GM12891 (cell line): ENCODE data around the gene RBM41.
"Not testable (repeated sequence)": the region's sequence is repeated elsewhere in the genome, so short reads cannot be mapped to it uniquely, and the experiment has no call there.

Source experiments
- DNase-seq: peaks from one replicate; pipeline ENCODE4 v3.0.0; 2011; ENCODE audit warnings: low spot score; ENCODE audit not compliant: insufficient read length
- FAIRE-seq: peaks from 2 replicates; lab custom pipeline; 2011; peaks lifted over from hg19 to GRCh38; lab: Jason Lieb, UNC
- PAX5 ChIP-seq: IDR thresholded peaks from 2 replicates; pipeline ENCODE4 v1.6.1; 2011; ENCODE audit warnings: low read length, moderate library complexity, mild to moderate bottlenecking; ENCODE audit not compliant: insufficient read depth, severe bottlenecking
- POLR2A ChIP-seq: IDR thresholded peaks from 2 replicates; pipeline ENCODE4 v1.6.1; 2011; ENCODE audit warnings: low read depth, low read length, control low read depth
- POLR2AphosphoS5 ChIP-seq: IDR thresholded peaks from 2 replicates; pipeline ENCODE4 v1.6.1; 2011; ENCODE audit warnings: low read depth, low read length, control low read depth
- POU2F2 ChIP-seq: IDR thresholded peaks from 2 replicates; pipeline ENCODE4 v1.6.1; 2011; ENCODE audit warnings: low read depth, mild to moderate bottlenecking, control low read depth, low read length, moderate library complexity
- SPI1 ChIP-seq: IDR thresholded peaks from 2 replicates; pipeline ENCODE4 v1.6.1; 2011; ENCODE audit warnings: low read depth, low read length, control low read depth
- TAF1 ChIP-seq: IDR thresholded peaks from 2 replicates; pipeline ENCODE4 v1.6.1; 2011; ENCODE audit warnings: low read depth, low read length, control low read depth

Gene RBM41

DNA sequence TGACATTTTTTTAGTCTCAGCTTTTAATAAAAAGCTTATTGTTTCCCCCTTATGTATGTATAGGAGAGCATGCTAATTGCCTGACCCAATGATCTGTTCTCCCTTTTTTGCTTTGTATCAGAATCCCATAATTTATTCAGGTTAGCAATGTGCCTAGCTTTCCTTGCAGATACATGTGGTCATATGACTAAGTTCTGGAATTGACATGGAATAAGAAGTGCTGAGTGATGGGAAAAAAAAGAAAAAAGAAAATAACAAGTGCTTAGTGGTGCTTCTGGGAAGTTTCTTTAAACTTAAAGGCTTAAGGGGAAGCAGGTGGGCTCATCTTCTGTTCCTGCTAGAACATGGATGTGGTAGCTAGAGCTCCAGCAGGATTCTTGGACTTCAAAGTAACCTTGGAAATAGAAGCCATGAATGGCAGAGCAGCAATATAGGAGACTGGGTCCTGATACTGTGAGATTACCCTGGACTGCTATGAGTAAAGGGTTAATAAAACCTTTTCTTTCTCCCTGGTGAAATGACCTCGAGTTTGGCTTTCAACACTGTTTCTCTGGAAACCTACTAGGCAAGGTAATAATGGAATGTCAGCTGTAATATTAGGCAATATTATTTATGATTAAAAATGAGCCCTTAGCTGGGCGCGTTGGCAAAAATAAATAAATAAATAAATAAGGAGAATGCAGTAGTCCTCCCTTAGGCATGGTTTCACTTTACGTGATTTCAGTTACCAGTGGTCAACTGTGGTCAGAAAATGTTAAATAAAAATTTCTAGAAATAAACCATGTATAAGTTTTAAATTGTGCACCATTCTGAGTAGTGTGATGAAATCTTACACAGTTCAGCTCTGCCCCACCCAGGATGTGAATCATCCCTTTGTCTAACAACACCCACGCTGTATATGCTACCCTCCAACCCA lies 16.7 kb upstream of the RBM41 start:
- DNase-seq (no peak), FAIRE-seq (peak; percentile 26)
- TF ChIP-seq TAF1 = no peak
- no peak for TF ChIP-seq SPI1
- no peak for TF ChIP-seq POLR2AphosphoS5
- no peak for TF ChIP-seq POU2F2
- no peak for TF ChIP-seq PAX5

GRCh38 chrX:107123750-107124149 lies 5.1 kb upstream of the RBM41 start:
- DNase-seq (no peak), FAIRE-seq (no peak)
- TF ChIP-seq POLR2AphosphoS5 (no peak), POU2F2 (no peak), POLR2A (no peak)

DNA sequence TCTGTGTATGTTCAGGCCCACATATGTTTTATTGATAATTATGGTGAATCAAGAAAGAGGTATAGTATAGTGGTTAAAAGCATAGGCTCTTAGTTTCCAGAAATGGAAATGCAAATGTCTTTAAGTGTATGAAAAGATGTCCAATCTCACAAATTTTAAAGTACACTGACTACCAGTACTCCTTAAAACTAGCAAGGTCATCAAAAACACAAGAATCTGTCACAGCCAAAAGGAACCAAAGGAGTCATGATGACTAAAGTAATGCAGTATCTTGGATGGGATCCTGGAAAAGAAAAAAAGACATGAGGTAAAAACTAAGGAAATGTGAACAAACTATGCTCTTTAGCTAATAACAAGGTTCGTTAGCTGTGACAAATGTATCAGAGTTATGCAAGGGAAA lies 661 bp upstream of the RBM41 start:
- DNase-seq = no peak
- TF ChIP-seq PAX5 (no peak), POLR2A (no peak), SPI1 (no peak), POU2F2 (no peak), POLR2AphosphoS5 (no peak), TAF1 (no peak)
- peak; percentile 59 for FAIRE-seq

DNA sequence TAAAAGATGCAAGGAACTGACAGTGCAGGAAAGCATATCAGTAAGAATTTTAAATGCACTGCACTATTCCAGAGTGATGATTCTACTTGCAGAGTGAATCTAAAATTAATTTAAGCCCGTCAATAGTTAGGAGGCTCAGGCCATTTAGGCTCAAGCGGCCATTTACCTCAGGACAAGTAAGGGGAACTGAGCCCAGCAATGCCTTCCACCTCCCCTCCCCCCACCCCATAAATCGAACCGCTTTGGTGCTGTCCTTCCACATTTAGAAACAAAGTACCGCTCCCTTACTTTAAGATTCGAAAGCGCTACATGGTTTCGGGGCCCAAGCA lies 665 bp downstream of the RBM41 start:
- DNase-seq (no peak), FAIRE-seq (no peak)
- TF ChIP-seq PAX5 (no peak), POLR2AphosphoS5 (no peak), TAF1 (no peak), POLR2A (no peak), POU2F2 (no peak), SPI1 (peak; percentile 60)

- DNase-seq (no peak), FAIRE-seq (no peak)
- no peak for TF ChIP-seq PAX5
- no peak for TF ChIP-seq POLR2A
- TF ChIP-seq TAF1 = no peak
- no peak for TF ChIP-seq POLR2AphosphoS5
- TF ChIP-seq POU2F2 = no peak
- no peak for TF ChIP-seq SPI1
Measured at GRCh38 chrX:107107459-107107858, 11.2 kb downstream of the RBM41 start.

DNA sequence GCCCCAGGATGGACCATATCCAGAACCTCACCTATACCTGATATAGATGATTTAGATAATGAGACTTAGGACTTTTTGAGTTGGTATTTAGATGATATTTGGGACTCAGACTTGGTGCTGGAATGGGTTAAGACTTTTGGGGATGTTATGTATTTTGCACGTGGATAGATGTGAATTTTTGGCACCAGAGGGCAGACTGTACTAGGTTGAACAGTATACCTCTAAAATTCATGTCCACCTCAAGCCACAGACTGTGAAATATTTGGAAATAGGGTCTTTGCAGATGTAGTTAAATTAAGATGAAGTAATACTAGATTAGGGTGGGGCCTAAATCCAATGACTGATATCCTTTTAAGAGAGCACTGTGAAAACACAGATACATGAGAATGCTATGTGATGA lies 15.6 kb downstream of the RBM41 start:
- TF ChIP-seq POU2F2 (no peak), POLR2AphosphoS5 (no peak), PAX5 (no peak), SPI1 (no peak), TAF1 (no peak), POLR2A (no peak)
- FAIRE-seq = no peak
- no peak for DNase-seq

GRCh38 chrX:107076158-107076557 lies 42.5 kb downstream of the RBM41 start:
- DNase-seq (no peak), FAIRE-seq (peak; percentile 55)
- TF ChIP-seq POU2F2 = no peak
- TF ChIP-seq PAX5 = no peak

DNA sequence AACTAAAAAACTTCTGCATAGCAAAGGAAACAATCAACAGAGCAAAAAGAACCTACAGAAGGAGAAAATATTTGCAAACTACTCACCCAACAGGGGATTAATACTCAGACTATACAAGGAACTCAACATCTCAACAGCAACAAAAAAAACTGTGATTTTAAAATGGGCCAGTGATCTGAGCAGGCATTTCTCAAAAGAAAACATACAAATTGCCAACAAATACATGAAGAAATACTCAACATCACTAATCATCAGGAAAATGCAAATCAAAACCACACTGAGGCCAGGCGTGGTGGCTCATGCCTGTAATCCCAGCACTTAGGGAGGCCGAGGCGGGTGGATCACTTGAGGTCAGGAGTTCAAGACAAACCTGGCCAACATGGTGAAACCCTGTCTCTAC lies 60.9 kb downstream of the RBM41 start:
- FAIRE-seq = not testable (repeated sequence)

GRCh38 chrX:107054978-107055377 lies 63.6 kb downstream of the RBM41 start:
- TF ChIP-seq POLR2A (no peak), PAX5 (no peak), TAF1 (no peak), POU2F2 (no peak), POLR2AphosphoS5 (no peak), SPI1 (no peak)
- no peak for DNase-seq
- no peak for FAIRE-seq

More for the DNA sequence above, 60.9 kb downstream of the RBM41 start:
- not testable (repeated sequence) for DNase-seq

DNA sequence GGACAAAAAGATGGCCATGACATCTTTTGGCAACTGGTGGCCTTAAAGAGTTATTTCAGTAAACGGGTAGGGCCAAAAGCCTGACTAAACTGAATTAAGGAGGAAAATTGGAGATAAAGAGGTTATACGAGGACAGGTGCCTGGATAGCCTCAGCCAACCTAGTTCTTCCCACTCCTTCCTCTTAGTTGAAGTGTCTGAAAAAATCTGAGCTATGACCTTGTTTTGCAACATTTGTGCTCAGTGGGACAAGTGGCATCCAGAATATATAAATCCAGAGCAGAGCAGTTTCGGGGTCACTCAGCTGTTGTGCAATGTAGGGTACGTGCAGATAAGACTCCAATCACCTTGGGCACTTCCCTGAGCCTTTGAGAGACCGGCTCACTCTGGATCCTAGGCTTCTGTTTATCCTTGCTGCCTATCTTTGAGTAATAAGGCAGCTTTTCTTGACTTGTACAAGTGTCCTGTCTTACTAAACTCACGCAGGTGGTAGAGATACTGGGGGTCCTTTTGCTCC lies 68.4 kb downstream of the RBM41 start:
- TF ChIP-seq TAF1 = no peak
- TF ChIP-seq SPI1 = no peak
- no peak for TF ChIP-seq POU2F2
- TF ChIP-seq POLR2A = no peak
- TF ChIP-seq PAX5 = no peak
- TF ChIP-seq POLR2AphosphoS5 = no peak
- no peak for DNase-seq
- FAIRE-seq = no peak

DNA sequence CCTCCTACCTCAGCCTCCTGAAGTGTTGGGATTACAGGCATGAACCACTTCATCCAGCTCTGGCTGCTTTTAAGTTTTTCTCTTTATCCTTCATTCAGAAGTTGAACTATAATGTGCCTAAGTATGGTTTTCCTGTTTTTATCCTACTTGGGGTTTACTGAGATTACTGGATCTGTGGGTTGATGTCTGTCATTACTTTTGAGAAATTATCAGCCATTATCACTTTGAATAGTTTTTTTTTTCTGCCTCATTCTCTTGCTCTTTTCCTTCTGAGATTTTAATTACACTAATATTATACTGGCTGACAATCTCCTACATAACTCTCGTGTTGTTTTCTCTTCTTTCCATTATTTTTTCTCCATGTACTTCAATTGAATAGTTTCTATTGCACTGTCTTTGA lies 71.0 kb downstream of the RBM41 start:
- DNase-seq = no peak
- TF ChIP-seq PAX5 (no peak), TAF1 (no peak), POLR2A (no peak), POU2F2 (no peak), SPI1 (no peak)
- no peak for FAIRE-seq
